LHCN-M2 (cell line): ENCODE results near the gene SEMA4D. TPM values are rescaled to one million over a fixed set of nuclear protein-coding genes. Genes with fewer than 3 reads are reported as not detected.

Experiments
- DNase-seq: peaks from one replicate; pipeline ENCODE4 v3.0.0-alpha.2; 2012; ENCODE audit warnings: low read depth
- total RNA-seq: library from RNA; depleted of rRNA; stranded (reverse); fragments of >200 nt; gene quantifications from 2 replicates; pipeline ENCODE4 v1.2.3, GENCODE V29; 2014

Gene SEMA4D
- total RNA-seq, 1 experiment from 2014 or later: 0.06 TPM

DNA sequence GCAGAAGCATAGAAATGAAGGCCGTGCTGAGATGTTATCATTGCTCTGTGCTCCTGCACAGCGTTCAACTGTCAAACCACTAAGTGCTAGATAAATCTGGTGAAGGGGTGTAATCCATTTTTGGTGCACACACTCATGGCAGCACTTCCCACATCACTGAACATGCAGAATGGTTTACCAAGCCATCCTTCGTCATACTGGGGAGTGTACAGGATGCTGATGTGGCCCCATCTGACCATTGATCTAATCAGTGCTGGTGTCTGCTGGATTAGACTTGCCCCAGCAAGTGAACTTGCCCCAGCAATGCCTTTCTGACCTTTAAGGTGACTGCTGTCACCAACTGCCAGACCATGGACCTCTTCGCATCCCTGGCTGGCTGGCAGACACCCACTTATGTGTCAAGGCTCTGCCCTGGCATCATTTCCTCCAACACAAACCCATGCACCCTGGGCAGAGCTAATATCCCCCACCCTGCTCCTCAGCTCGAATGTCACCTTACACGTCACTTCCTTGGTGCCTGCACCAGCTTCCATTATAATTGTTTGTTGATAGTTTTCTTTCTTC, 4.2 kb upstream of the SEMA4D start:
- no peak for DNase-seq

DNA sequence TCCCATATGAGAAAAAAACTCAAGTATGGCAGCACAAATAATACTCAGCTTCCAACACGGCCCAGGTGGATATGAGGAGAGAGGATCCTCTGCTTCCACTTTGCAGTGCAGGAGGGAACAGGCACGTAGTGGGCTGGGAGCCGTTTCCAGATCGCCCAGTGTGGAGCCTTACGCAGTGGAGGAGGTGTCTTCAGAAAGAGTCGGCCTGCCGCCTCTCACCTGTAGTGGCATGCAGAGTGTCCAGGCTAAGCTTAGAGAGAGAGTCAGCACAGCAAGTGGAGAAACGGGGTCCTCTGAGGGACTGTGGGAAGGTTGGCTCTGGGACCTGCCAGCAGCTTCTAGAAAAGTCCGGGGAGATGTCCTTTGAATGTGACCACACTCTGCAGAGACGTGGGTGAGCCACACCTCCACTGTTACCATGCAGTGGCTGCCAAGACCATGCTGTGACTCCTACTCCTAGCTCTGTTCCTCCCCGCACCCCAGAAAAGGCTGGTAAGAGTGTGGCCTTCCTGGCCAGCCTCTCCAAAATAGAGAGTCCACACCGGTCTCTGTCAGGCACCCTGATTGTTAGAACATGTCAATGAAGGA, 3.5 kb upstream of the SEMA4D start:
- DNase-seq: no peak

DNA sequence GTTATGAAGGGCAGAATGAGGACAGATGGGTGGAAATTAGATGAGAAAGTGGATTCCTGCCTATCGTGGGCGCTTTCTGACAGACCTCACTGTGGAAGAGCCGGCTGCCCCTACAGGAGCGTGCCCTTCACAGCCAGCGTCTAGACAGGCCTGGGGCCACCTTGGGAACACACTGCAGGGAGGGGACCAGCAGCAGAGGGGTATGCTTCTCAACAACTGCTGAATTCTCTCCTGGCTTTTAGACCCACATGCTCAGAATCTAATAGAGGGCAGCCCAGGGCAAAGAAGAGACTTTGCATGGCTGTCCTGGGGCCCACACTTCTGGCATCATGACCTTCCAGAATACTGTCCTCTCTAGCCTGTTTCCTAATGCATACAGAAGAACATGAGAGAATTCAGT, 2.1 kb upstream of the SEMA4D start:
- DNase-seq: no peak

DNA sequence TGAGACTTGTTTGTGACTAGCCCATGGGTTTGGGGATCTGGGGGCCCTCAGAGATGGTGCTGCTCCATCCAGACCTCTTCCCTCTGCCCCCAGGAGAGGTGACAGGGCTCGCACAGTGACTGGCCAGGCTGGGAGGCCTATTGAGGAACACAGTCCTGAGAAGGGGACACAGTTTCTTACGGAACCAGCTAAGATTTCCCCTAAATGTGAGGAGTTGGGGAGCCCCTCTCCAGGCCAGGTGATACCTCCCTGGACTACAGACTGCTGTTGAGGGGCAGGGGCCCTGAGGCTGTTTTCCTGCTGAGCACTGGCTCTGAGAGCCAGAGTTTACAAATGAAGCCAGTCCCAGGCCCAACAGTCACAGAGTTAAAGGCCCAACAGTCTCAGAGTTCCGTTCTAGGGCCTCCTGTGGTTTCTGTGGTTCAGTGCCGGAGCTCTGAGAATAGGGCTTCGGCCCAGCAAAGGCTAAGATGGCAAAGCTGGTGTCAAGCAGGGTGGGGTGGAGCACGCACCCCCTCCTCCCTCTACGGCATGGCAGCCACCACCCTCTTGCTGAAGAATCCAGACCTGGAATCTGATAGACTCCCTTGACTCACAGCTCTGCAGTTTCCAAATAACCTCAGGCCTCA, 1.1 kb upstream of the SEMA4D start:
- DNase-seq: no peak

DNA sequence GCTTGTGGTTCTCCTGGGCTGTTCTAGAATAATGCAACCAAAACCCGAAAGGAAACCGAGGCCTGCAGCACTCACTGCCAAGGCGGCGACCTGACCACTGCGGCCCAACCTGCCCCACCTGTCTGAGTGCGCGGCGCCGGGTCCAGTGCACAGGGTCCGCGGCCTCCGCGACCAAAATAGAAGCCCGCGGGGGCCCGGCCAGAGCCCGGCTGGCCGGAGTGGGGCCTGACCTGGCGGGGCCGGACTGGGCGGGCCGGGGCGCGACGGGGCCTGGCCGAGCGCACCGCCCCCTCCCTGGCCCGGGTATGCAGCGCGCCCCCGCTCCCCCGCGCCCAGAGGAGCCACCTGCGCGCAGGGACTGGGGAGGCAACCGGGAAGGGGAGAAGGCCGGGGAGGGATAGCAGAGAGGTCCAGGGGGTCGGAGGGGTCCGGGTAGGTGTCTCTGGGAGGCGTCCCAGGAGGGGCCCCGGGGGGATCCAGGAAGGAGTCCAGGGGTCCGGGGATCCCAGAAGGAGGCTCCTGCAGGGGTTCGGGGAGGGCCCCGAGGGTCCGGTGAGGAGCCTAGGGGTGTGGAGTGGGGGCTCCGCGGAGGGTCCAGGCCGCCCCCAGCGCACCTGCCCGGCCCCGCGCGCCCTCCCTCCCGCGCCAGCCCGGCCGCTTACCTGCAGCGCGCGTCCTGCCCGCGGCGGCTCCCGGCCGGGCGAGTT, 503 bp downstream of the SEMA4D start:
- DNase-seq: no peak

DNA sequence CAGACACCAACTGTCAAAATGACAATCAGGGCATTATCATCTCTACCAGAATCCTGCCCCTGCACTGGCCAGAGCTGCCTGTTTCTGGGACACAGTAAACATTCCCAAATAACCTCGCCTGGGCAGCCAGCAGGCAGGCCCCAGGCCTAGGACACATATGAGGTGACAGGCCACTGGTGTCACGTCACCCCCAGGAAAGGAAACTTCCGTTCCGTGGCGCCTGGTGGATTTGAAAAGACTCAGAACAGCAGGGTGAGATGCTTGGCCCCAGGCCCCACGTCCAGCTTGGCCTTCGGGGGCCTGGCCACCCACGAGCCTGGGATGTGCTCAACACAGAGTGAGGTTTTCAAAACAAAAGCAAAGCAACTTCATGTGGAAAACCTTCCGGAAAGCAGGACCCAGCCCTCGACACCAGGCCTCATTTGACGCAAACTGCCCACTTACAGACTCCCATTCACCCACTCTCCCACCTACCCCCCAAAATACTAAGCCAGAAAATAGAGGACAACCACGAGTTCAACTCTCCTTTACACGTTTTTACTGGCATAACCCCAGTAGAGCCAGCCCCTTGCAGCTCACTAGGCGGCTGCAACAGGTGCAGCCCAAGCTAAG, 1.2 kb downstream of the SEMA4D start:
- no peak for DNase-seq

DNA sequence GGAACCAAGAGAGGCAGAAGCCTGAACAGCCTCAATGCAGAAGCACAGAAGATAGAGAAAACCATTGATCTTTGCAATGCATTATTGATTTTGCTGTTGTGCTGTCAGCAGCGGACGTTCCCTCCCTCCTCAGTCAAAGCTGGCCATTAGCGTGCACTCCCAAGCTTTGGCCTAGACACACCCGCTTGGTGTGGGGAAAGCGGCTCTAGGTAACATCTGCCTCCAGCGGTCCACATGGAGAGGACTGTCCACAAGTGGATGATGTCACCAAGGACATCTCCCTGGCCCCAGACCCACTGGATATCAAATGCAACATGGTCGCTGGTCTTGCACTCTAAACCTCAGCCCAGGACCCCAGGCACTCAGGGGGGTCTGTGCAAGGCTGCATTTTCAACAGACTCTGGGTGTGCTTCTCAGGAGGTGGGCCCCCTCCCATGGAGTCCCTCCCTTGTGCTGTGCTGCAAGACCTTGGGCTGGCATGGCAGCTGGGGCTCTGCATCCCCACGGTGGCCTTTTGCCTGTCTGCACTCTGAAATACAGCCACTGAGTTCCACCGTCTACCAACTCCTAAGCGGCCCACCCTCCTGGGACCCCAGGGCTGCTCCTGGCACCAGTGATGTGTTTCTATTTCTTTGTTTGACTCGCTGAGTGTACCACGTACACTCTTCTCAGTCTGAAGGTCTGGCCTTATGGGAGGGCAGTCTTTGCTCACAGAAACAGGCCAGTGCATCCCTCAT, 1.9 kb downstream of the SEMA4D start:
- DNase-seq: no peak

DNA sequence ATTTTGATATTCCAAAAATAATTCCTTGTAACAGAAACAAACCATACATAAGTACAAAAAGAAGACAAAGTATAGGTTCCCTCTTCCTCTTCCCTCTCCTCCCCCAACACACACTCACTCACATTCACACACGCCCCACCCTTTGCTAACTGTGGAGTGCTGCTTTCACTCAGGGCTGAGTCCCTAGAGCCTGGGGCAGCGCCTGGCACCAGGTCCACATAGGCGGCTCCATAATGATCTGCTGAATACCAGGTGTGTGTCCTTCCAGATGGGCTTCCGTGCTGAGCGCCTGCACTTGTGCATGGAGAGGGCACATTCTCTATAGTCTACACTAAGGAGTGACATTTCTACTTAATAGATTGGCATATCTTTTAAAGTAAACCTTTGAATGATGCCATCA, 3.7 kb downstream of the SEMA4D start:
- no peak for DNase-seq

DNA sequence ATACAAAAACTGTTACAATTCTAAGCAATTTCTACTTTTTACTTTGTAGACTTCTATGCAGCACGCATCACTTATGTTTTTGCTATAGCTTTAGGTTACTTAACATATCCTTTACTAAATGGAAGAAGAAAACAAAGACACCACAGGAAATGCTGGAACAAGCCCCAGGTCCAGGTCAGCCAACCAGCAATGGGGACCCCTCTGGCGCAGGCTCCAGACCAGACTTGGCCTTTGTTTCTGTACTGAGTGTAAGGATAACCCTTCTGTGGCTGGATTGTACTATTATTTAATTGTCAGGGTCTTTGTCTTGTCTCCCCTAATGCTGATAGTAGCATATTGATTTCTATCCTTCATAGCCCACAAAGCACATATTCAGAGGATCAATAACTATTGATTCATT, 4.2 kb downstream of the SEMA4D start:
- no peak for DNase-seq

DNA sequence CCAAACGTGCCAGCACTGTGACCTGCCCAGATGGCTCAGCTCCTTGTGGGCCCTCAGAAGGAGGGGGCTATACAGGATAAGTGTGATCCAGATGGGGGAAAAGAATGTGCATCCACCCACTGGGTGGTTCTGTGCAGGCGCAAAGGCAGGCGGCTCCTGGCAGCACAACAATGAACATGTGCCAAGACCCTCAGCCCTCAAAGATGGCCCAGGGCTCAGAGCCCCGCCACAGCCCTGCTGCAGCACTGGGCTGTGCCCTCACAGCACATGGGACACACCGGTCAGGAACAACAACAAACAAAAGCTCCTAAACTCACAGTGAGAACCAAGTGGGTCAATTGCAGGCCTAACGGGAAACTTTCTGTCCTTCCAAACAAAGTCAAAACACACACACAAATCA, 4.7 kb downstream of the SEMA4D start:
- no peak for DNase-seq

DNA sequence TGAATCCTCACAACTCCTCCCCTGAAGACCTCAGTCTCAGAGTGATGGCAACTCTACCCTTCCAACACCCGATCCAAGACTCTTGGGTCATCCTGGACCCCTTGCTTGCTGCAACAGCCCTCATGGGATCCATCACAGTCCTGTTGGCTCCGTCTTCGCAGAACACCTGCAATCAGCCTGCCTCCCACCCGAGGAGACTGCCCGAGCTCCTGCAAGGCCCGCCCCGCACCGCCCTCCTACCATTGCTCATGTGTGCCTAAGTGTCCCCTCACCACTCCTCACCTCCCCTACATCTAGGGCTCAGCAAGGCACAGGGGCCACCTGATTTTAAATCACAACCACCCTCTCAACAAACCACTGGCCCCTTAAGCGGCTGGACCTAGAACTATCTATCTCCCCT, 5.3 kb downstream of the SEMA4D start:
- DNase-seq: no peak

DNA sequence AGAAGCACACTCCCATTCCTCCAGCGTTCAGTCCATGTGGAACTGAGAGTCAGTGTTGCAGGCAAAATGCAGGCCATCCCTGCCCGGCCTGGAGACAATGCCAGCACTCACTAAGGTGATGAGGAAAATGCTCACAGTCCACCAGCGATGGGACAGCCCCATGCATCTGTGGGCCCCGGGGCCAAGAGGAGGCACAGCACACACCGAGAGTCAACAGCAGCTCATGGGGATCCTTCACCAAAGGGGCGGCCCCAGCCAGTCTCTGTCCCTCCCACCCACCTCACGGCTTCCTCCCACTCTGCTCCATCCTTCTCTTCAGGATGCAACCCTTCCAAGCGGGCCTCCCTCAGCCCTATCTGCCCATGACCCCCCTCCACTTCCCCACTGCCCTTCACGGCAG, 6.2 kb downstream of the SEMA4D start:
- DNase-seq: no peak

DNA sequence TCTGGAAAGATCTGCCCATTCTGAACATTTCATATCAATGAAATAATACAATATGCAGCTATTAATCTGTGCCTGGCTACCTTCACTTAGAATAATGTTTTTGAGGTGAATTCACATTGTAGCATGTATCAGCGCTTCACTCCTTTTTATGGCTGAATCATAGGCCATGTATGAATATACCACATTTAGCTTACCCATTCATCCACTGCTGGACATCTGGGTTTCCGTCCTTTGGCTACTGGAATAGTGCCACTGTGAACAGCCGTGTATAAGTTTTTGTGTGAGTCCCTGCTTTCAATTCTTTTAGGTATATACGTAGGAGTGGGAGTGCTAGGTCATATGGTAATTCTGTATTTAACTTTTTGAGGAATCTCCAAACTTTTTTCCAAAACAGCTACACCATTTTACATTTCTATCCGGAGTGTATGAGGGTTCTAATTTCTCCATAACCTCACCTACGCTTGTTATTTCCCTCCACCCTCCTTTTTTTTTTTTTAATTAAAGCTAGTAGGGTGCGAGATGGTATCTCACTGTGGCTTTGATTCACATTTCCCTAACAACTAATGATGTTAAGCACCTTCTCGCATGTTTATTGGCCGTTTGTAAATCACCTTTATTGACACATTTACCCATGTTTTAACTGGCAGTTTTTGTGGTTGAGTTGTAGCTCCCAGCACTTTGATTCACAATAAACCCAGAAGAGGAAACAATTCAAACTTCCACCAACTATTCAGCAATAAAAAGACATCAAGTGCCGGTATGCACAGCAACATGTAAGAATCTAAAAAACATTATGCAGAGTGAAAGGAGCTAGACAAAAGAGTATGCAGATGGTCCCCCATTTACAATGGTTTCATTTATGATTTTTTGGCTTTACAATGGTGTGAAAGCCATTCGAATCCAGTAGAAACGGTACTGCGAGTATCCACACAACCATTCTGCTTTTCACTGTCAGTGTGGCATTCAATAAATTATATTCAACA, 8.1 kb downstream of the SEMA4D start:
- no peak for DNase-seq

DNA sequence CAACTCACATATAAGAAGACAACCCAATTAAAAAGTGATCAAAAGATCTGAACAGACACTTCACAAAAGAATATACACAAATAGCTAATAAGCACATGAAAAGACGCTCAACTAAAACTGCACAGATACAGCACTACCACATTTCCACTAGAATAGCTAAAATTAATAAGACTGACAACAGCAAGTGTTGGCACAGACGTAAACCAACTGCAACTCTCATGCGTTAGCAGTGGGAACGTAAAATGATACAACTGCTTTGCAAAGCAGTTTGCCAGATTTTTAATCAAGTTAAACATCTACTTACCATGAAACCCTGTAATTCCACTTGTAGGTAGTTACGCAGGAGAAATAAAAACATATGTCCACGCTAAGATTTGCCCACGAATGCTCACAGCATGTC, 9.0 kb downstream of the SEMA4D start:
- DNase-seq: no peak

DNA sequence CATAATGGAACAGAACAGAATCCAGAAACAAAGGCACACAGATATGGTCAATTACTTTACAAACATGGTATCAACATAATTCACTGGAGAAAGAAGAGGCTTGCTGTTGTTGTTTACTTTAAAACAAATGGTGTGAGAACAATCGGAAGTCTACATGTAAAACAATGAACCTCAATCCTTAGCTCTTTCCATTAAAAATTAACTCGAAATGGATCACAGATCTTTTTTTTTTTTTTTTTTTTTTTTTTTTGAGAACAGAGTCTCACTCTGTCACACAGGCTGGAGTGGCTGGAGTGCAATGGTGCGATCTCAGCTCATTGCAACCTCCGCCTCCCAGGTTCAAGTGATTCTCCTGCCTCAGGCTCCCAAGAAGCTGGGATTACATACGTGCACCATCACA, 9.8 kb downstream of the SEMA4D start:
- DNase-seq: no peak

DNA sequence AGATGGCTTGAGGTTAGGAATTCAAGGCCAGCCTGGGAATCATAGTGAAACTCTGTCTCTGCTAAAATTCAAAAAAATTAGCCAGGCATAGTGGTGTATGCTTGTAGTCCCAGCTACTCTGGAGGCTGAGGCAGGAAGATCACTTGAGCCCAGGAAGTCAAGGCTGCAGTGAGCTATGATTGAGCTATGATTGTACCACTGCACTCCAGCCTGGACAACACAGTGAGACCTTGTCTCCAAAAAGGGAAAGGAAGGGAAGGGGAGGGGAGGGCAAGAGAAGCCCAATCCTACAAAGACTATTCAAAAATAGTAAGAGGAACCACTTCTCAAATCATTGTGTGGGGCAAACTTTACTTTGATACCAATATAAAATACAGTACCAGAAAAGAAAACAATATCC, 11.2 kb downstream of the SEMA4D start:
- DNase-seq: no peak

DNA sequence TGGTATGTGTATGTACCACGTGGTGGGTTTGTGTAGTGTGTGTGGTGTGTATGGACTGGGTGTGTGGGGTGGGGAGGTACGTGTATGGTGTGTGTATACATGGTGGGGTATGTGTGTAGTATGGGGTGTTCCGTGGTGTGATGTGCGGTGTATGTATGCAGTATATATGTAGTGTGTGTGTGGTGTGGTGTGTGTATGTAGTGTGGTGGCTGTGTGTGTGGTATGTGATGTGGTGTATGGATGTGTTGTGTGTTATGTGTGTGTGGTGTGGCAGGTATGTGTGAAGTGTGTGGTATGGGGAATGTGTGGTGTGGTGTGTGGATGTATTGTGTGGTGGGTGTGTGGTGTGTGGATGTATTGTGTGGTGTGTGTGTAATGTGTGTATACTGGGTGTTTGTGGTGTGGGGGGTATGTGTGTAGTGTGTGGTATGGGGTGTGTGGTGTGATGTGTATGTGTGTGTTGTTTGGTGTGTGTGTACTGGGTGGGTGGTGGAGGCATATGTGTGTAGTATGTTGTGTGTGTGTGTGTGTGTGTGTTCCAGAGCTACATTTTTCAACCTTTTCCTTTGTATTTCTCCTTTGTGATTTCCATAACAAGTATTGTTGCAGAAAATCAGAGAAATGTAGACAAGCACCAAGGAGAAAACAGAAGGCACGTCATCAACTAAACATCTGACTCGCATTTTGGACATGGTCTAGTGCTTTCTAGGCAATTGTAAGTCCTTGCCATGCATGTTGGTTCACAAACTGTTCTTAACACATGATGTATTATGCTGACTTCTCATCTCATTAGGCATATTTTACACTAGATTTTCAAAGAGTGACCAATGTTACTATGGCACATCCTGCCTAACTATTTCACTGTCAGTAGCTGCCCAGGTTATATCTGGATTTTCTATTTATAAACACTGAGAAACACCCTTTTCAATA, 13.2 kb downstream of the SEMA4D start:
- no peak for DNase-seq

DNA sequence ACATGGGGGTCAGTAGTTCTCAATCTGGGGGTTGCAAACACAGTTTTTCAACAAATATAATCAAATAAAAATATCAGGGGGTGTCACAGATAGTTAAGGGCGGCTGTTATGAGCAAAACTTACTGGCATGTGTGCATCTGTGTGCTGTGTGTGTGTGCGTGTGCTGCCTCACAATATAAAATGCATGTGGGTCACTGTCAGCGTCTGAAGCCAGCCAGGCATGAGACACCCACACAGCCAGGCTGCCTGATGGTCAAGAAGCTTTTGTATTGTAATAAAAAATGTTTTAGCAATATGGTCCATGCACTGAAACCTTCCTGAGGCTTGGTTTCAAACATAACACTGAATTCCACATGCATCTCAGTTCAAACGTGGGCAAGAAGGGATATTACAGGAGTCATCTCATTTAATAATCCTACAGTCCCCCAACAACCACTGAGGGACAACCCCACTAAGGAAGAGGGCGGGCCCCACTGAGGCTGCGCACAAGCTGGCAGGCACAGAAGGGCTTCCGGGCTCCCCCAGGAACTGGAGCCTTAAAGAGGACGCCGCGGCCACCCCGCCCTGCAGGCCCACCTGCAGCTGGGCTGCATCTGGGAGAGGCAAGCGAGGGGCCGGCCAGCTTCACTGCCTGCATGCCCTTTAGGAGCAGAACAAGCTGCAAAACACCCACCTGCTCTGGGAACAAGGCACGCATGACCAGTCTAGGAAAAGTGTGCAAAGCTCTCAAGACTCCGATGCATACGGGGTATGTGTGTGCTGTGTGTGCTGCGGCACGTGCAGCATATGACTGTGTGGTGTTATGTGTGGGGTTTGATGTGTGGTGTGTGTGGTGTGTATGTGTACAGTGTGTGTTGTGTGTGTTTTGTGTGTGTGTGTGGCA, 14.1 kb downstream of the SEMA4D start:
- DNase-seq: no peak
